ENCODE data around the gene TAS2R31. TPM values are rescaled to one million over a fixed set of nuclear protein-coding genes. Genes with fewer than 3 reads are reported as not detected.

Gene TAS2R31
- total RNA-seq = 1 to 10 TPM in 5 of 6 donors, under 1 TPM in 1; 0.81 to 9.5 (median 3.5) TPM

GRCh38 chr12:11031307-11031706 lies at the start of gene TAS2R31:
Gene TAS2R31, minus strand, starts transcription at chr12:11031407. Its CDS starts 72 bp downstream, at chr12:11031335.
- Histone ChIP-seq H3K4me3 (no peak within 1 kb of the TSS), H3K4me1 (no peaks in the 10 kb centered on the region), H3K36me3 (peaks cover 0 to 6% (median 0%) of the 10 kb centered on the region in 4 donors), H3K27ac (no peak within 1 kb of the TSS), H3K9me3 (no peaks in the 10 kb centered on the region), H3K27me3 (no peaks in the 10 kb centered on the region)
- ATAC-seq (ENCODE audit: low FRiP score in 2 of 2) (no peak), DNase-seq (no peak)
- no peak for TF ChIP-seq EP300 (IDR thresholded peaks at IDR 0.05)
- TF ChIP-seq POLR2A (IDR thresholded peaks at IDR 0.05) = no peak
- TF ChIP-seq POLR2AphosphoS5 (IDR thresholded peaks at IDR 0.05) = no peak
- TF ChIP-seq CTCF (IDR thresholded peaks at IDR 0.05) = no peak
- WGBS, 2 donors = 95 to 97% methylated on average over 6 of the region's 6 CpGs

GRCh38 chr12:11078246-11078645 lies 47.0 kb upstream of the TAS2R31 start:
- DNase-seq = no peak
- H3K36me3 ChIP-seq = no peaks in the 10 kb centered on the region
- no peak overlapping the region for H3K27ac ChIP-seq
- H3K4me3 ChIP-seq = no peak overlapping the region
- TF ChIP-seq CTCF (IDR thresholded peaks at IDR 0.05) = no peak
- TF ChIP-seq POLR2A (IDR thresholded peaks at IDR 0.05) = no peak
- TF ChIP-seq EP300 (IDR thresholded peaks at IDR 0.05) = no peak
- TF ChIP-seq POLR2AphosphoS5 (IDR thresholded peaks at IDR 0.05) = no peak
- peaks cover 0 to 8% (median 3%) of the 10 kb centered on the region in 4 donors for H3K9me3 ChIP-seq
- H3K4me1 ChIP-seq = no peaks in the 10 kb centered on the region
- WGBS, 2 donors = 92 to 94% methylated on average over 1 of the region's 1 CpG
- H3K27me3 ChIP-seq = no peaks in the 10 kb centered on the region
- ATAC-seq (ENCODE audit: low FRiP score in 2 of 2) = no peak

GRCh38 chr12:11075642-11076041 lies 44.4 kb upstream of the TAS2R31 start:
- no peak overlapping the region for H3K4me3 ChIP-seq
- H3K9me3 ChIP-seq = no peaks in the 10 kb centered on the region
- ATAC-seq (ENCODE audit: low FRiP score in 2 of 2) = no peak
- WGBS, 2 donors = 70 to 83% methylated on average over 3 of the region's 3 CpGs
- H3K36me3 ChIP-seq = no peaks in the 10 kb centered on the region
- H3K4me1 ChIP-seq = no peaks in the 10 kb centered on the region
- no peak for DNase-seq
- no peak for TF ChIP-seq CTCF (IDR thresholded peaks at IDR 0.05)
- TF ChIP-seq POLR2AphosphoS5 (IDR thresholded peaks at IDR 0.05) = no peak
- no peak for TF ChIP-seq EP300 (IDR thresholded peaks at IDR 0.05)
- no peak for TF ChIP-seq POLR2A (IDR thresholded peaks at IDR 0.05)
- no peak overlapping the region for H3K27ac ChIP-seq
- no peaks in the 10 kb centered on the region for H3K27me3 ChIP-seq

GRCh38 chr12:11071414-11071813 lies 40.2 kb upstream of the TAS2R31 start:
- Histone ChIP-seq H3K36me3 (no peaks in the 10 kb centered on the region), H3K4me1 (no peaks in the 10 kb centered on the region), H3K9me3 (no peaks in the 10 kb centered on the region), H3K27me3 (no peaks in the 10 kb centered on the region), H3K4me3 (no peak overlapping the region), H3K27ac (no peak overlapping the region)
- WGBS, 2 donors = 70% methylated on average over 4 of the region's 4 CpGs; no CpG with 5 or more reads in 1 of the 2 donors
- no peak for TF ChIP-seq CTCF (IDR thresholded peaks at IDR 0.05)
- TF ChIP-seq EP300 (IDR thresholded peaks at IDR 0.05) = no peak
- TF ChIP-seq POLR2A (IDR thresholded peaks at IDR 0.05) = no peak
- TF ChIP-seq POLR2AphosphoS5 (IDR thresholded peaks at IDR 0.05) = no peak
- DNase-seq (no peak), ATAC-seq (ENCODE audit: low FRiP score in 2 of 2) (no peak)

GRCh38 chr12:11070999-11071398 lies 39.8 kb upstream of the TAS2R31 start:
- H3K36me3 ChIP-seq = no peaks in the 10 kb centered on the region
- WGBS, 2 donors = 52 to 68% methylated on average over 1 of the region's 1 CpG
- H3K4me1 ChIP-seq = no peaks in the 10 kb centered on the region
- TF ChIP-seq CTCF (IDR thresholded peaks at IDR 0.05) (no peak), POLR2A (IDR thresholded peaks at IDR 0.05) (no peak), POLR2AphosphoS5 (IDR thresholded peaks at IDR 0.05) (no peak), EP300 (IDR thresholded peaks at IDR 0.05) (no peak)
- ATAC-seq (ENCODE audit: low FRiP score in 2 of 2) (no peak), DNase-seq (no peak)
- H3K4me3 ChIP-seq = no peak overlapping the region
- no peaks in the 10 kb centered on the region for H3K9me3 ChIP-seq
- H3K27ac ChIP-seq = no peak overlapping the region
- H3K27me3 ChIP-seq = no peaks in the 10 kb centered on the region
